Endothelial cell of umbilical vein (primary cell): ENCODE measurements around the gene ITGB2. TPM values are rescaled to one million over a fixed set of nuclear protein-coding genes. Genes with fewer than 3 reads are reported as not detected.

Experiments
- BruUV-seq: library from RNA; stranded (reverse); fragments of 400-500 nt; replicated peaks from 2 replicates; lab custom pipeline; 2021; lab: Mats Ljungman, UMichigan
- CTCF ChIA-PET: fragments of 300-600, 350-600 bp; sonication (Branson Sonifier 250); formaldehyde crosslinking; loops from one replicate; lab custom pipeline; 2021; ENCODE audit warnings: antibody characterized with exemption, inconsistent platforms; lab: Charles Lee
- POLR2A ChIA-PET: fragments of 300-600, 350-600 bp; sonication (Branson Sonifier 250); formaldehyde crosslinking; loops from one replicate; lab custom pipeline; 2021; ENCODE audit warnings: antibody characterized with exemption, inconsistent platforms; lab: Charles Lee
- DNase-seq: peaks from one replicate; pipeline ENCODE4 v3.0.0-alpha.2; 2011; ENCODE audit warnings: low read depth, low spot score
- FAIRE-seq: peaks from 2 replicates; lab custom pipeline; 2011; peaks lifted over from hg19 to GRCh38; lab: Jason Lieb, UNC
- H2AFZ ChIP-seq: 2 replicates; pipeline ENCODE4 v1.6.0; 2012; ENCODE audit warnings: low read depth, low read length, control low read depth, inconsistent platforms
- H3K27ac ChIP-seq: 2 replicates; pipeline ENCODE4 v1.5.1; 2011; ENCODE audit warnings: low read depth, mild to moderate bottlenecking, control low read depth, low read length, moderate library complexity; ENCODE audit not compliant: insufficient read depth
- H3K27me3 ChIP-seq, 2 experiments: 2 replicates each; pipeline versions ENCODE4 v1.6.0 to v1.6.1; 2011; ENCODE audit warnings: low read length in 2 of 2, mixed read lengths in 1 of 2; ENCODE audit not compliant: control insufficient read depth in 2 of 2, insufficient read depth in 2 of 2
- H3K36me3 ChIP-seq, 2 experiments: 2 replicates in 1 of 2; 3 replicates in 1 of 2; pipeline ENCODE4 v1.5.1; 2011; ENCODE audit warnings: low read length in 2 of 2, mild to moderate bottlenecking in 1 of 2, moderate library complexity in 1 of 2; ENCODE audit not compliant: control insufficient read depth in 2 of 2, insufficient read depth in 2 of 2; ENCODE audit errors: extremely low read depth in 1 of 2
- H3K4me1 ChIP-seq: 3 replicates; pipeline ENCODE4 v1.5.1; 2011; ENCODE audit warnings: mild to moderate bottlenecking, low read length; ENCODE audit not compliant: control insufficient read depth, insufficient read depth; ENCODE audit errors: extremely low read depth
- H3K4me2 ChIP-seq: 2 replicates; pipeline ENCODE4 v1.6.1; 2011; ENCODE audit warnings: low read length, control low read depth, mixed read lengths; ENCODE audit not compliant: insufficient read depth
- H3K4me3 ChIP-seq, 3 experiments: fragments of 200-600 bp in 1 of 3; sonication (generic), shearing (Covaris generic) in 1 of 3; replicated peaks in 1 of 3; 2 replicates each; pipeline ENCODE4 v1.5.1; 2011 to 2016; ENCODE audit warnings: control low read depth in 3 of 3, low read length in 3 of 3, mild to moderate bottlenecking in 2 of 3, inconsistent platforms in 1 of 3, low read depth in 1 of 3, moderate library complexity in 1 of 3; ENCODE audit not compliant: insufficient read depth in 1 of 3
- H3K79me2 ChIP-seq: 2 replicates; pipeline ENCODE4 v1.6.0; 2012; ENCODE audit warnings: low read length, inconsistent platforms; ENCODE audit not compliant: control insufficient read depth, insufficient read depth
- H3K9ac ChIP-seq: replicated peaks from 2 replicates; pipeline ENCODE3; 2011; ENCODE audit warnings: low read length, control low read depth; ENCODE audit not compliant: insufficient read depth; ENCODE audit errors: extremely low read depth
- H3K9me1 ChIP-seq: replicated peaks from 3 replicates; pipeline ENCODE4 v1.6.0; 2011; ENCODE audit warnings: mild to moderate bottlenecking, low read length; ENCODE audit not compliant: control insufficient read depth, insufficient read depth; ENCODE audit errors: extremely low read depth
- H3K9me3 ChIP-seq: replicated peaks from 2 replicates; pipeline ENCODE4 v1.5.1; 2012; ENCODE audit warnings: low read length, inconsistent platforms; ENCODE audit not compliant: control insufficient read depth, insufficient read depth
- H4K20me1 ChIP-seq: replicated peaks from 2 replicates; pipeline ENCODE3; 2011; ENCODE audit warnings: mild to moderate bottlenecking, low read length; ENCODE audit not compliant: control insufficient read depth, insufficient read depth; ENCODE audit errors: extremely low read depth
- CTCF ChIP-seq, 2 donors: IDR thresholded peaks; 1 replicate in 1 of 2; 2 replicates in 1 of 2; pipeline ENCODE4 v1.5.1; 2011; ENCODE audit warnings: low read length in 2 of 2, mild to moderate bottlenecking in 2 of 2, moderate library complexity in 2 of 2, control low read depth in 1 of 2, inconsistent platforms in 1 of 2, low read depth in 1 of 2; ENCODE audit not compliant: insufficient read depth in 1 of 2; ENCODE audit errors: extremely low read depth in 1 of 2
- EZH2 ChIP-seq: IDR thresholded peaks from 2 replicates; pipeline ENCODE4 v1.6.1; 2012; ENCODE audit warnings: borderline replicate concordance, low read depth, mild to moderate bottlenecking, moderate library complexity, low read length, inconsistent platforms; ENCODE audit not compliant: severe bottlenecking
- FOS ChIP-seq: IDR thresholded peaks from 2 replicates; pipeline ENCODE4 v1.6.1; 2011; ENCODE audit warnings: mild to moderate bottlenecking, low read length, moderate library complexity, borderline replicate concordance; ENCODE audit not compliant: insufficient read depth
- GATA2 ChIP-seq: IDR thresholded peaks from 2 replicates; pipeline ENCODE4 v1.7.0; 2011; ENCODE audit warnings: low read depth, mild to moderate bottlenecking, moderate library complexity, mixed read lengths, low read length; ENCODE audit not compliant: insufficient read length, insufficient read depth
- JUN ChIP-seq: IDR thresholded peaks from 2 replicates; pipeline ENCODE4 v1.6.1; 2011; ENCODE audit warnings: borderline replicate concordance, low read depth; ENCODE audit not compliant: insufficient read length, insufficient read depth
- MYC ChIP-seq: IDR thresholded peaks from one replicate; pipeline ENCODE4 v1.6.1; 2011; ENCODE audit warnings: mild to moderate bottlenecking, low read depth, low read length
- POLR2A ChIP-seq: IDR thresholded peaks from 2 replicates; pipeline ENCODE4 v1.6.1; 2012; ENCODE audit warnings: low read depth, mild to moderate bottlenecking, control low read depth, low read length
- POLR2AphosphoS5 ChIP-seq: IDR thresholded peaks from 2 replicates; pipeline ENCODE4 v1.6.1; 2012; ENCODE audit warnings: low read depth, mild to moderate bottlenecking, control low read depth, low read length, moderate library complexity; ENCODE audit not compliant: insufficient read depth
- dilution Hi-C: fragments of 300-500 bp; cut with MboI; formaldehyde crosslinking; loops from one replicate; pipeline ENCODE4 v1.15.0; 2019; ENCODE audit warnings: low sequenced_read_pairs; ENCODE audit not compliant: extremely low pct_ligation_motif_present
- intact Hi-C: fragments of 100-400 bp; cut with micrococcal nuclease; formaldehyde crosslinking; loops from one replicate; pipeline ENCODE4 v1.10.0; 2022
- polyA plus RNA-seq, 4 experiments: library from polyadenylated mRNA; depleted of rRNA in 3 of 4; stranded (reverse) in 3 of 4; unstranded in 1 of 4; fragments of >200 nt; gene quantifications; 2 replicates each; pipeline versions ENCODE4 v1.2.1 to v1.2.3, GENCODE V29; 2011 to 2012; ENCODE audit warnings: missing spikeins in 1 of 4
- total RNA-seq: library from RNA; stranded (reverse); gene quantifications from 2 replicates; pipeline ENCODE4 v1.2.3, GENCODE V29; 2021
- TF ChIP-seq, protein P1 (sequence below): IDR thresholded peaks from 2 replicates; pipeline ENCODE4 v1.6.1; 2011; ENCODE audit not compliant: insufficient read depth, insufficient read length

Gene ITGB2
- total and polyA plus RNA-seq, 2 donors (not counting 3 experiments of a cell fraction or from before 2014, with no cell fraction given): 0.39 to 0.91 TPM

DNA sequence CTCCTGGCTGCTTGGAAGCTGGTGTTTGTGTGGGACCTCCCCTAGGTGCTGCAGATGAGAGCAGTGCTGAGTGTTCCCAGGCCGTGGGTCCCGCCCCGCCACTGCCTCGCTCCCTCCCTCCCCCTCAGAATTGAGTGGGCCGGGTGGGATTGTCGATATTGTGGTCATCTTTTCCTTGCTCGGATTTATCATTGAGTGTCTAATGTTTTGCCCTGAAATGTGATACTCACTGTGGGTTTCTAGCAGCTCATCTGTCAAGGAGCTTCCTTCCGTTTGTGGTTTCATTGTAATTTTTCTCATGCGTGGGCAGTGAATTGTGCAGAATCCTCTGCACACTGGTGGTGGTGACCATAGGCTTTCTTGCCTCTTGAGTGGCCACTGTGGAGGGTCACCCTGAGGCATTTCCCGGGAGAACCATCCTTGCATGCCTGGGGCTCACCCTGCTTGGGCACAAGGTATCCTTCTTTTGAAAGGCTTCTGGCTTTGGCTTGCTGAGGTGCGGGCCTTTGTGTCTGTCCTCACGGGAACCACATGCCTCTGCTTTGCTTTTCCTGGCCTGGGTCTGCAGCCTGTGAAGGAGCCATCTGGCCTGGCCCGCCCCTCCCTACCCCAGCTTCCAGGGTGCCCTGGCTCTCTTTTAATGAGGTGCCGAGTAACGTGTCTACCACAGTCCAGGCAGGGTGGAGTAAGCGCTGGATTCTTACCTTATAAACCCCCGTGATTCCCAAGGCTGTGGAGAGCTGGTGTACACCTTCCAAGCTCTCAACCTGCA, 44.7 kb upstream of the ITGB2 start:
- Histone ChIP-seq H3K79me2 (peaks cover 12% of the 10 kb centered on the region), H3K9me1 (no peaks in the 10 kb centered on the region), H3K27ac (no peak overlapping the region), H3K9ac (no peak overlapping the region), H3K4me1 (peaks cover 39% of the 10 kb centered on the region), H3K4me3 (no peak overlapping the region), H2AFZ (no peak overlapping the region), H3K36me3 (peaks cover 4 to 11% of the 10 kb centered on the region in 2 experiments), H3K27me3 (no peaks in the 10 kb centered on the region), H3K4me2 (no peak overlapping the region), H4K20me1 (no peaks in the 10 kb centered on the region), H3K9me3 (no peaks in the 10 kb centered on the region)
- intact Hi-C loops: no loop called here
- ChIA-PET CTCF (interaction anchor here (4.6 to 6.1 kb wide), 2 partner anchors 163 to 172 kb away, joined by 43 to 52 read pairs; no protein-coding TSS in a partner anchor), POLR2A (no interaction called here)
- no TSS peak for BruUV-seq
- TF ChIP-seq CTCF (IDR thresholded peaks at IDR 0.05; ENCODE audit: extremely low read depth in 1 of 2, insufficient read depth in 1 of 2, low read depth in 1 of 2, low read length in 2 of 2) (no peak), JUN (no peak), GATA2 (no peak), MYC (no peak), EZH2 (no peak), FOS (no peak), POLR2AphosphoS5 (no peak), POLR2A (no peak)
- TF ChIP-seq, protein P1, sequence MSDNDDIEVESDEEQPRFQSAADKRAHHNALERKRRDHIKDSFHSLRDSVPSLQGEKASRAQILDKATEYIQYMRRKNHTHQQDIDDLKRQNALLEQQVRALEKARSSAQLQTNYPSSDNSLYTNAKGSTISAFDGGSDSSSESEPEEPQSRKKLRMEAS: no peak
- FAIRE-seq: no peak
- dilution Hi-C loops: no loop called here
- DNase-seq: no peak
